PC-9 (cell line): ENCODE measurements around the gene STX16. TPM values are rescaled to one million over a fixed set of nuclear protein-coding genes. Genes with fewer than 3 reads are reported as not detected.

Experiments
- BruUV-seq: library from RNA; stranded (reverse); fragments of 400-500 nt; replicated peaks from 2 replicates; lab custom pipeline; 2021; lab: Mats Ljungman, UMichigan
- CTCF ChIA-PET: fragments of 300-600 bp; sonication (Branson Sonifier 250); formaldehyde crosslinking; loops from one replicate; lab custom pipeline; 2022; ENCODE audit warnings: antibody characterized with exemption; lab: Charles Lee
- POLR2A ChIA-PET: fragments of 300-600 bp; sonication (Branson Sonifier 250); formaldehyde crosslinking; loops from one replicate; lab custom pipeline; 2022; ENCODE audit warnings: antibody characterized with exemption; ENCODE audit not compliant: unreplicated experiment; lab: Charles Lee
- DNase-seq, 2 experiments: peaks; one replicate each; pipeline versions ENCODE4 v3.0.0 to v3.0.0-alpha.2; 2015 to 2022; ENCODE audit warnings: mixed read lengths in 1 of 2
- H2AFZ ChIP-seq: fragments of 200-600 bp; sonication (generic); 2 replicates; pipeline ENCODE4 v1.8.1; 2017; ENCODE audit warnings: antibody characterized with exemption
- H3F3A ChIP-seq: fragments of 200-600 bp; sonication (generic); 2 replicates; pipeline ENCODE4 v1.8.1; 2017; ENCODE audit warnings: antibody characterized with exemption, mild to moderate bottlenecking, low read depth; ENCODE audit not compliant: insufficient read depth
- H3K27ac ChIP-seq: fragments of 200-600 bp; sonication (generic); 2 replicates; pipeline ENCODE4 v1.6.1; 2016; ENCODE audit warnings: mixed run types
- H3K27me3 ChIP-seq: fragments of 200-600 bp; sonication (generic); 2 replicates; pipeline ENCODE4 v1.6.1; 2016; ENCODE audit warnings: low read depth, mixed run types; ENCODE audit not compliant: insufficient read depth
- H3K36me3 ChIP-seq: fragments of 200-600 bp; sonication (generic); 2 replicates; pipeline ENCODE4 v1.6.1; 2016; ENCODE audit warnings: low read depth, mixed run types
- H3K4me1 ChIP-seq: fragments of 200-600 bp; sonication (generic); replicated peaks from 2 replicates; pipeline ENCODE4 v1.6.1; 2016; ENCODE audit warnings: mixed run types; ENCODE audit not compliant: insufficient read depth
- H3K4me2 ChIP-seq: fragments of 200-600 bp; sonication (generic); 2 replicates; pipeline ENCODE4 v1.6.1; 2017; ENCODE audit warnings: mixed run types
- H3K4me3 ChIP-seq: fragments of 200-600 bp; sonication (generic); 2 replicates; pipeline ENCODE4 v1.6.1; 2016; ENCODE audit warnings: mixed run types
- H3K79me2 ChIP-seq: fragments of 200-600 bp; sonication (generic); 2 replicates; pipeline ENCODE4 v1.6.1; 2017; ENCODE audit warnings: low read depth, mixed run types
- H3K9me2 ChIP-seq: fragments of 200-600 bp; sonication (generic); 2 replicates; pipeline ENCODE4 v1.8.1; 2017; ENCODE audit warnings: mild to moderate bottlenecking; ENCODE audit not compliant: insufficient read depth
- H3K9me3 ChIP-seq: fragments of 200-600 bp; sonication (generic); 2 replicates; pipeline ENCODE4 v1.8.1; 2016; ENCODE audit warnings: low read depth; ENCODE audit not compliant: insufficient read depth
- H4K20me1 ChIP-seq: fragments of 200-600 bp; sonication (generic); 2 replicates; pipeline ENCODE4 v1.8.1; 2017; ENCODE audit not compliant: insufficient read depth
- CTCF ChIP-seq: fragments of 200-600 bp; sonication (generic); conservative IDR thresholded peaks from 2 replicates; pipeline ENCODE4 v1.6.1; 2017; ENCODE audit warnings: mixed run types, antibody characterized with exemption, mild to moderate bottlenecking, moderate library complexity
- EZH2 ChIP-seq: fragments of 200-600 bp; sonication (generic); IDR thresholded peaks from 2 replicates; pipeline ENCODE4 v1.8.0; 2017; ENCODE audit warnings: antibody characterized with exemption, low read depth
- intact Hi-C: fragments of 100-400 bp; cut with micrococcal nuclease; formaldehyde crosslinking; loops from one replicate; pipeline ENCODE4 v1.10.0; 2022; ENCODE audit not compliant: unreplicated experiment
- total RNA-seq: library from RNA; stranded (reverse); gene quantifications from 2 replicates; pipeline ENCODE4 v1.2.3, GENCODE V29; 2021

STX16 gene
- total RNA-seq, 1 experiment from 2014 or later = 76.3 TPM

GRCh38 chr20:58712806-58713731 lies 62.0 kb downstream of the STX16 start:
- intact Hi-C loops = no loop called here
- no TSS peak for BruUV-seq
- Histone ChIP-seq H2AFZ (no peak overlapping the region), H3K9me2 (no peaks in the 10 kb centered on the region), H3K4me3 (no peak overlapping the region), H3K27ac (no peak overlapping the region), H3K27me3 (no peaks in the 10 kb centered on the region), H3K36me3 (no peaks in the 10 kb centered on the region), H3K9me3 (no peaks in the 10 kb centered on the region), H3K79me2 (no peaks in the 10 kb centered on the region), H4K20me1 (no peaks in the 10 kb centered on the region; the same call in 1 of the 2 replicates), H3K4me2 (no peak overlapping the region), H3K4me1 (no peaks in the 10 kb centered on the region), H3F3A (no peaks in the 10 kb centered on the region)
- CTCF ChIA-PET = no interaction called here
- POLR2A ChIA-PET = no interaction called here
- no peak for DNase-seq
- TF ChIP-seq CTCF (no peak), EZH2 (no peak)

- Histone ChIP-seq H3K79me2 (no peaks in the 10 kb centered on the region), H3K4me3 (no peak overlapping the region), H4K20me1 (no peaks in the 10 kb centered on the region; the same call in 1 of the 2 replicates), H3K36me3 (no peaks in the 10 kb centered on the region), H3K4me2 (no peak overlapping the region), H3K9me2 (no peaks in the 10 kb centered on the region), H2AFZ (no peak overlapping the region), H3K4me1 (no peaks in the 10 kb centered on the region), H3K27ac (no peak overlapping the region), H3K9me3 (no peaks in the 10 kb centered on the region), H3F3A (no peaks in the 10 kb centered on the region), H3K27me3 (peaks cover 7% of the 10 kb centered on the region; the same call in 1 of the 2 replicates)
- ChIA-PET CTCF (no interaction called here), POLR2A (no interaction called here)
- intact Hi-C loops = no loop called here
- BruUV-seq = no TSS peak
- no peak for DNase-seq
- TF ChIP-seq EZH2 = no peak
- no peak for TF ChIP-seq CTCF
These were observed 62.8 kb downstream of the STX16 start for GRCh38 chr20:58713801-58714339.

- Histone ChIP-seq H3K79me2 (no peaks in the 10 kb centered on the region), H3K27ac (no peak overlapping the region), H3K9me3 (no peaks in the 10 kb centered on the region), H3K27me3 (peaks cover 12% of the 10 kb centered on the region; the same call in 1 of the 2 replicates), H2AFZ (no peak overlapping the region), H3K4me2 (no peak overlapping the region), H3K4me1 (no peaks in the 10 kb centered on the region), H3K9me2 (no peaks in the 10 kb centered on the region), H3K36me3 (no peaks in the 10 kb centered on the region), H4K20me1 (no peaks in the 10 kb centered on the region; the same call in 1 of the 2 replicates), H3F3A (no peaks in the 10 kb centered on the region), H3K4me3 (no peak overlapping the region)
- TF ChIP-seq CTCF = no peak
- no peak for TF ChIP-seq EZH2
- no peak for DNase-seq
- POLR2A ChIA-PET = interaction anchor here (0.6 kb wide), 1 partner anchor 8 kb away, joined by 3 read pairs; no protein-coding TSS in a partner anchor
- BruUV-seq = no TSS peak
- CTCF ChIA-PET = no interaction called here
- intact Hi-C loops = no loop called here
These were observed 63.3 kb downstream of the STX16 start for GRCh38 chr20:58714340-58714922.
